ENCODE measurements around the gene PALM3. TPM values are rescaled to one million over a fixed set of nuclear protein-coding genes. Genes with fewer than 3 reads are reported as not detected.
"Not testable (repeated sequence)": the region's sequence is repeated elsewhere in the genome, so short reads cannot be mapped to it uniquely, and the experiment has no call there.

PALM3 gene
- total RNA-seq, 1 experiment from 2014 or later = 3.3 TPM

- DNase-seq (ENCODE audit: low read depth, low spot score) = peak; percentile 76
Measured at GRCh38 chr19:14042659-14043608, 18.9 kb downstream of the PALM3 start.

More at GRCh38 chr19:14042659-14043608, 18.9 kb downstream of the PALM3 start:
- H3K36me3 ChIP-seq (ENCODE audit: control insufficient read depth in 1 of 2, insufficient read depth in 2 of 2, low read length in 2 of 2); H2AFZ ChIP-seq (ENCODE audit: low read depth, low read length, poor library complexity, severe bottlenecking); H3K4me1 ChIP-seq (ENCODE audit: control insufficient read depth in 1 of 2, insufficient read depth in 2 of 2, low read length in 2 of 2); BruUV-seq (replicated peaks); H3K4me3 ChIP-seq (replicated peaks in 1 of 2; ENCODE audit: low read depth in 1 of 2, low read length in 2 of 2); RAD21 ChIA-PET (ENCODE audit: low non-redundant PET in 1 of 2, low total read pairs in 2 of 2, uncharacterized antibody in 2 of 2, unreplicated experiment in 2 of 2); H3K27me3 ChIP-seq (ENCODE audit: insufficient read depth, low read length); H3K27ac ChIP-seq (ENCODE audit: low read depth, low read length); H3K79me2 ChIP-seq (ENCODE audit: insufficient read depth, low read length); H4K20me1 ChIP-seq (ENCODE audit: insufficient read depth); H3K4me2 ChIP-seq (ENCODE audit: low read length); H3K9me2 ChIP-seq (ENCODE audit: insufficient read depth); intact Hi-C loops (cut with micrococcal nuclease); POLR2A ChIA-PET; H3K9me3 ChIP-seq (ENCODE audit: control insufficient read depth in 1 of 2, insufficient read depth in 1 of 2, low read depth in 1 of 2, low read length in 2 of 2): not testable (repeated sequence)
- peak; percentile 59 to 70 (median 62); a peak in 5 of 6 replicates for TF ChIP-seq CTCF (IDR thresholded peaks at IDR 0.05 in 2 of 3, conservative IDR thresholded peaks at IDR 0.05 in 1 of 3; ENCODE audit: borderline replicate concordance in 1 of 3, insufficient read depth in 1 of 3, low read depth in 2 of 3, low read length in 2 of 3)
- TF ChIP-seq RAD21 (IDR thresholded peaks at IDR 0.05; ENCODE audit: low read depth) = peak; percentile 50; the same call in 1 of the 2 replicates
- ATAC-seq = peak; percentile 97
- H3K9ac ChIP-seq (ENCODE audit: low read length) = 0 out of 2 replicates have a peak overlapping the region, but pooled peaks have one; percentile 33
- CTCF ChIA-PET = interaction anchor here (0.9 to 4.7 kb wide), 4 partner anchors 10 to 94 kb away, joined by 3 to 31 read pairs (median 6); partner anchors contain the start of genes ASF1B and IL27RA

Measured in HCT116 (cell line).